T-helper 2 cell treated with Interferon-gamma antibody and Interleukin-4, amounts not matched to agents 5 μg/mL and 100 μg/mL, for 36 hours (primary cell): ENCODE data around the gene ITGB3BP.
"Not testable (repeated sequence)": the region's sequence is repeated elsewhere in the genome, so short reads cannot be mapped to it uniquely, and the experiment has no call there.

Experiments
- DNase-seq: peaks from one replicate; pipeline ENCODE4 v3.0.0; 2021; ENCODE audit warnings: low spot score
- H3K27ac Mint-ChIP-seq: one replicate; pipeline ENCODE4 v1.8.0; 2021; ENCODE audit warnings: mild to moderate bottlenecking, mixed read lengths
- H3K27me3 Mint-ChIP-seq: one replicate; pipeline ENCODE4 v1.8.0; 2021; ENCODE audit warnings: low read depth, mixed read lengths
- H3K36me3 Mint-ChIP-seq: one replicate; pipeline ENCODE4 v1.8.0; 2021; ENCODE audit warnings: low read depth, mixed read lengths
- H3K4me1 Mint-ChIP-seq: one replicate; pipeline ENCODE4 v1.8.0; 2021; ENCODE audit warnings: low read depth, mixed read lengths
- H3K4me3 Mint-ChIP-seq: one replicate; pipeline ENCODE4 v1.8.0; 2022; ENCODE audit warnings: mild to moderate bottlenecking, moderate library complexity, mixed read lengths
- H3K9me3 Mint-ChIP-seq: one replicate; pipeline ENCODE4 v1.8.0; 2021; ENCODE audit warnings: mixed read lengths

Gene ITGB3BP

GRCh38 chr1:63428815-63429214 is 94.2 kb downstream of the ITGB3BP start:
- no peaks in the 10 kb centered on the region for H3K4me1 Mint-ChIP-seq
- DNase-seq: no peak
- H3K27me3 Mint-ChIP-seq: no peaks in the 10 kb centered on the region
- H3K9me3 Mint-ChIP-seq: peaks cover 16% of the 10 kb centered on the region
- H3K27ac Mint-ChIP-seq: no peak overlapping the region
- H3K36me3 Mint-ChIP-seq: peaks cover 24% of the 10 kb centered on the region
- no peak overlapping the region for H3K4me3 Mint-ChIP-seq

DNA sequence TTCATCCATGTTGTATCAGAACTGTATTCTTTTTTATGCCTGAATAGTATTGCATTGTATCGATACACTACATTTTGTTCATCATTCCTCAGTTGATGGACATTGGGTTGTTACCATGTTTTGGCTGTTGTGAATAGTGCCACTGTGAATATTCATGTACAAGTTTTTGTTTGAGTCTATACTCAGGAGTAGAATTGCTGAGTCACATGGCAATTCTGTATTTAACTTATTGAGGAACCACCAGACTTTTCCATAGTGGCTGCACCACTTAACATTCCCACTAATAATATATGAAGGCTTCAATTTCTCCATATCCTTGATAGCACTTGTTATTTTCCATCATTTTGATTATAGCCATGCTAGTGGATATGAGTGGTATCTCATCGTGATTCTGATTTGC is 99.4 kb downstream of the ITGB3BP start:
- no peak overlapping the region for H3K4me3 Mint-ChIP-seq
- no peaks in the 10 kb centered on the region for H3K27me3 Mint-ChIP-seq
- H3K4me1 Mint-ChIP-seq: no peaks in the 10 kb centered on the region
- peaks cover 12% of the 10 kb centered on the region for H3K36me3 Mint-ChIP-seq
- H3K27ac Mint-ChIP-seq: no peak overlapping the region
- DNase-seq: no peak
- no peaks in the 10 kb centered on the region for H3K9me3 Mint-ChIP-seq

DNA sequence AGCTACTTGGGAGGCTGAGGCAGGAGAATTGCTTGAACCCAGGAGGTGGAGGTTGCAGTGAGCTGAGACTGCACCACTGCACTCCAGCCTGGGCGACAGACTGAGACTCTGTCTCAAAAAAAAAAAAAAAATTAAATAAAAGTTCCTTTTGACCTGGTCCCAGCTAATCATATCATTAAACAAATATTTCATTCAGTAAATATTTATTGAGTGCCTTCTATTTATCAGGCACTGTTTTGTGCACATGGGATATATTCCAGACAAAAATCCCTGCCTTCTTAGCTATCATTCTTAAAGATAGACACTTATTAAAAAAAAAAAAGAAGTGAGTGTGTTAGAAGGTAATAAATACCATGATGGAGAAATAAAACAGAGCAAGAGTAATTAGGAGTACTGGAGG is 102.3 kb downstream of the ITGB3BP start:
- H3K4me3 Mint-ChIP-seq, DNase-seq, H3K4me1 Mint-ChIP-seq, H3K27me3 Mint-ChIP-seq, H3K27ac Mint-ChIP-seq, H3K9me3 Mint-ChIP-seq: not testable (repeated sequence)
- H3K36me3 Mint-ChIP-seq: peaks cover 18% of the 10 kb centered on the region

DNA sequence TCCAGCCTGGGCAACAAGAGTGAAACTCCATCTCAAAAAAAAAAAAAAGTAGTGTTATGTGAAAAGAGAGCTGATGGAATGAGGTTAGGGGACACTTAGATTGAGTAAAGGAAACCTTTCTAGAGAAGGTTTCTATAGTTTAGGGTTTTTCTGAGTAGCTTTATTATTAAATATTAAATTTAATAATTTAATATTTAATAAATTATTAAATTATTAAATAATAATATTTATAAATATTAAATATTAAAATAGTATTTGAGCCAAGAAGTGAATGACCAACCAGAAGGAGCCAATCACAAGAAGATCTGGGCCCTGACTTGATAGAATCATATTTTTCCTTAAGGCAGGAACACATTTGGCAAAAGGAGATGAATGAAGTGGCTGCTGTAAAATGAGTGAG is 104.9 kb downstream of the ITGB3BP start:
- no peak for DNase-seq
- Mint-ChIP-seq H3K9me3 (no peaks in the 10 kb centered on the region), H3K27ac (no peak overlapping the region), H3K27me3 (no peaks in the 10 kb centered on the region), H3K4me3 (no peak overlapping the region), H3K36me3 (peaks cover 24% of the 10 kb centered on the region), H3K4me1 (no peaks in the 10 kb centered on the region)

DNA sequence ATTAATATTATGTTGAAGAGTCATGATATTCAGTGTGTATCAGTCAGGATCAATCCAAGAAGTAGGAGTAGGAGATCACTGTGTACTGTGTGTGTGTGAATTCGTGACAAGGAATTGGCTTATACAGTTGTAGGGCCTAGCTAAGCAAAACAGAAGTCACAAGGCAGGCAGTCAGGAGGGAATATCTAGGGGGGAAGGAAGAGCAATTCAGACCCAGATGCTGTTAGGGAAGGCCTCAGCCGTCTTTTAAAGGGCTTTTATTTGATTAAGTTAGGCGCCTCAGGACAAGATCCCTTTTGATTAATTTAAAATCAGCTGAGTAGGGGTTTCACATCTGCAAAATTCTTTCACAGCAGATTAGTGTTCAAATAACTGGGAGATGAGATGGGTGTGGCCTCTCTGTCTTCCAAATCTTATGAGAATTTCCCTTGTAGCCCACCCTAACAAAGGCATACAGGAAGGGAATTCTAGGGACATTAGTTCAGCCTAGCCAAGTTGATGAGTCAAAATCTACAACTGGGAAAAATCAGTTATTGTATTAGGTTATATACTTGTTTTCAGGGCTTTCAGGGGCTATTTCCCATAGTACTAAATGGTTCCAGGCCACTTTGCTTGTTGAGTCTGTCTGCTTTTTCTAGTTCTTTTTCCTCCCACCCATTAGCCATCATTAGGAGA is 108.2 kb downstream of the ITGB3BP start:
- H3K36me3 Mint-ChIP-seq: peaks cover 28% of the 10 kb centered on the region
- H3K4me3 Mint-ChIP-seq: no peak overlapping the region
- DNase-seq: no peak
- H3K9me3 Mint-ChIP-seq: no peaks in the 10 kb centered on the region
- H3K4me1 Mint-ChIP-seq: no peaks in the 10 kb centered on the region
- H3K27me3 Mint-ChIP-seq: no peaks in the 10 kb centered on the region
- no peak overlapping the region for H3K27ac Mint-ChIP-seq

DNA sequence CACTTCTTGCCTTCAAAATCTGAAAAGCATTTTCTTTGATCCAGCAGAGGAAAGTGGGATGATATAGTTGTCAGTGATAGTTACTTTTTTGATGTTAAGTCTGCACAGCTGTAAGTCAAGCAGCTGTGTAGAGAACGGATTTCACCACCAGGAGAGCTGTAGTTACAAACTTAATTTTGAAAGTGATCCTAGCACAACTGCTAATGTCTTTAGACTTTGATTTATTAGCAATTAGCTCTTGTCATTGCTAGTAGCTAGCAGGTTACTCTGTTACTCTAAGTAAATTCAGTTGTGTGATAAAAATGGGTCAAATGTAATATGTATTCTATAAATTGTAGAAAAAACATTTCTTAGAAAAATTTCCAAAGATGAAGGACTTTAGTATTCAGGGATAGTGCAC is 109.6 kb downstream of the ITGB3BP start:
- Mint-ChIP-seq H3K36me3 (peaks cover 25% of the 10 kb centered on the region), H3K9me3 (no peaks in the 10 kb centered on the region), H3K4me1 (no peaks in the 10 kb centered on the region), H3K27ac (no peak overlapping the region), H3K27me3 (no peaks in the 10 kb centered on the region), H3K4me3 (no peak overlapping the region)
- DNase-seq: no peak

DNA sequence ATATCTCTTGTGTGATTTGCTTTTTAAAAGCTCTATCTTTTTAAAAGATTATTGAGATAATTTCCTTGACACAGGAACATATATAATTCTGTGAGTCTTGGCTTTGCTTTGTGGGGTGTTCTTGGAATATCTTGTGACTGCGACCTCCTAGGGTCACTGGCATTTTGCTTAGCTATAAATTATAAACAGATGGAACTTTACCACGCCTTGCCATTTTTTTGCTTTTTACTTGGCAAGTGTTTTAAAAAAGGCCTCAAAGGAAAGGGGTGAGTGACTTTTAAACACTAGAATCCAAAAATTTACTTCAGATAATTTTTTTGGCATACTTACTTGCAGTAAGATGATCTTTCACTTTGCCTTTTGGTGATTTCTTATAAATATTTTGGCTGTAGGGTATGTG is 112.0 kb downstream of the ITGB3BP start:
- no peaks in the 10 kb centered on the region for H3K9me3 Mint-ChIP-seq
- no peak for DNase-seq
- no peak overlapping the region for H3K27ac Mint-ChIP-seq
- no peaks in the 10 kb centered on the region for H3K27me3 Mint-ChIP-seq
- no peak overlapping the region for H3K4me3 Mint-ChIP-seq
- no peaks in the 10 kb centered on the region for H3K4me1 Mint-ChIP-seq
- peaks cover 26% of the 10 kb centered on the region for H3K36me3 Mint-ChIP-seq

DNA sequence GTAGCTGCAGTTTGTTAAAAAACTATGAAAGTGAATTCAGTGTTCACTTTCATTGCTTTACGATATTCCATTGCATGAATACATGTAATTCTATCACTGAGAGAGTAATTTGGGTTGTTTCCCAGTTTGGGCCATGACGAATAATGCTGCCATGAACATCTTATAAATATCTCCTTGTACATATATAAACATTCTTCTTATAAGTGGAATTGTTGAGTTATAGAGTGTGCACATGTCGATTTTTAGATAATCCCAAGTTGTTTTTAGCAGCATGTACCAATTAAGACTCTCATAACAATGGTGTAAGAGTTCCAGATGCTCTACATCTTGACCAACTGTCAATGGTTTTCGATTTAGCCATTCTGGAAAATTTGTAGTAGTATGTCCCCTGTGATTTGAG is 114.7 kb downstream of the ITGB3BP start:
- Mint-ChIP-seq H3K9me3 (no peaks in the 10 kb centered on the region), H3K4me3 (no peak overlapping the region), H3K27ac (no peak overlapping the region), H3K27me3 (no peaks in the 10 kb centered on the region), H3K36me3 (peaks cover 34% of the 10 kb centered on the region), H3K4me1 (peaks cover 1% of the 10 kb centered on the region)
- DNase-seq: no peak

- DNase-seq: no peak
- Mint-ChIP-seq H3K36me3 (peaks cover 33% of the 10 kb centered on the region), H3K4me3 (no peak overlapping the region), H3K27me3 (no peaks in the 10 kb centered on the region), H3K9me3 (no peaks in the 10 kb centered on the region), H3K27ac (no peak overlapping the region), H3K4me1 (peaks cover 4% of the 10 kb centered on the region)
Measured at GRCh38 chr1:63407002-63407401, 116.0 kb downstream of the ITGB3BP start.

GRCh38 chr1:63405987-63406386 is 117.0 kb downstream of the ITGB3BP start:
- Mint-ChIP-seq H3K9me3 (no peaks in the 10 kb centered on the region), H3K27me3 (no peaks in the 10 kb centered on the region), H3K4me1 (peaks cover 4% of the 10 kb centered on the region), H3K27ac (no peak overlapping the region), H3K36me3 (peaks cover 26% of the 10 kb centered on the region), H3K4me3 (no peak overlapping the region)
- DNase-seq: no peak

- Mint-ChIP-seq H3K4me3 (no peak overlapping the region), H3K27ac (no peak overlapping the region), H3K36me3 (peaks cover 30% of the 10 kb centered on the region), H3K27me3 (no peaks in the 10 kb centered on the region), H3K9me3 (no peaks in the 10 kb centered on the region), H3K4me1 (peaks cover 4% of the 10 kb centered on the region)
- no peak for DNase-seq
Measured at GRCh38 chr1:63405021-63405420, 118.0 kb downstream of the ITGB3BP start.

DNA sequence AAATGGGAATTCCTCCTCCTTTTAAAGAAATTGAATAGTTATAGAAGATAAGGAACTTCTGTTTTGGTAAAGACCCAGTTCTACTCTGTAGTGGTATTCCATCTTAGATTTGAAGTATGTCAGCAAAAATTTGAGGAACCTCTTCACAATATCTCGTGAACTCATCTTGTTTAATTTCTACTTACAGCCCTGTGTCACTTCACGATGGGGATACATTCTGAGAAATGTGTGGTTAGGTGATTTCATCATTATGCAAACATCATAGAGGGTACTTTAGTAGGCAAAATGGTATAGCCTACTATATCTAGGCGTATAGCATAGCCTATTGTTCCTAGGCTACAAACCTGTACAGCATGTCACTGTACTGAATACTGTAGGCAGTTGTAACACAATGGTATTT is 119.6 kb downstream of the ITGB3BP start:
- peaks cover 4% of the 10 kb centered on the region for H3K4me1 Mint-ChIP-seq

DNA sequence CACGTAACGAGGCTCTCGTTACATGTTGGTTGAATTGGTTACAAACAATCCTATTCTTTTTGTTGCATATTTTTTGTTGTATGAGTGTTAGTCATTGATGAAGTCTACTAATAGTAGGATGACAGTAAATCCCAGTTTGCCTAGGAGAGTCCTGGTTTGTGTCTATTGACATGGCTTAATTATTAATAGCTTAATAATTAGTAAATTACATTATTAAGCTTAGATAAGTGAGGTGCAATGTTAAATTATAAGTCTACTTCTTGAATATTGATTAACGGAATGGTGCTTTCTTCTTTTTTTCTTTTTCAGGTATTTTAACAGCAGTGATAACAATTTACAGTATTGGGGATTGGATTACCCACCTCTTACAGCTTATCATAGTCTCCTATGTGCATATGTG is 121.1 kb downstream of the ITGB3BP start:
- H3K27me3 Mint-ChIP-seq: no peaks in the 10 kb centered on the region
- no peak for DNase-seq
- H3K36me3 Mint-ChIP-seq: peaks cover 26% of the 10 kb centered on the region
- H3K4me1 Mint-ChIP-seq: peaks cover 4% of the 10 kb centered on the region
- no peak overlapping the region for H3K4me3 Mint-ChIP-seq
- no peaks in the 10 kb centered on the region for H3K9me3 Mint-ChIP-seq
- no peak overlapping the region for H3K27ac Mint-ChIP-seq

More for the DNA sequence above, 119.6 kb downstream of the ITGB3BP start:
- H3K36me3 Mint-ChIP-seq: peaks cover 30% of the 10 kb centered on the region
- no peak overlapping the region for H3K27ac Mint-ChIP-seq
- no peak for DNase-seq
- H3K27me3 Mint-ChIP-seq: no peaks in the 10 kb centered on the region
- H3K4me3 Mint-ChIP-seq: no peak overlapping the region
- no peaks in the 10 kb centered on the region for H3K9me3 Mint-ChIP-seq
